B cell (primary cell): ENCODE results near the gene EYS. TPM values are rescaled to one million over a fixed set of nuclear protein-coding genes. Genes with fewer than 3 reads are reported as not detected.

Experiments
- ATAC-seq: fragments of 200-7000 bp; cut with Tn5 transposase; one replicate; pipeline ENCODE4 v1.10.0; 2021; ENCODE audit warnings: low read depth, mild to moderate bottlenecking, moderate number of reproducible peaks, moderate library complexity
- CTCF ChIA-PET: fragments of 350-600 bp; sonication (Branson Sonifier 250); formaldehyde crosslinking; loops from one replicate; lab custom pipeline; 2021; ENCODE audit warnings: antibody characterized with exemption, inconsistent platforms; lab: Charles Lee
- POLR2A ChIA-PET: fragments of 350-600 bp; sonication (Branson Sonifier 250); formaldehyde crosslinking; loops from one replicate; lab custom pipeline; 2021; ENCODE audit warnings: antibody characterized with exemption; lab: Charles Lee
- DNase-seq: peaks from one replicate; pipeline ENCODE4 v3.0.0; 2013
- H2AFZ ChIP-seq: 2 replicates; pipeline ENCODE4 v1.6.1; 2012; ENCODE audit warnings: mild to moderate bottlenecking, low read depth, low read length; ENCODE audit not compliant: insufficient read depth, poor library complexity, severe bottlenecking
- H3K27ac ChIP-seq, 2 donors: 1 replicate in 1 of 2; 2 replicates in 1 of 2; pipeline ENCODE4 v1.5.1; 2012 to 2013; ENCODE audit warnings: low read length in 2 of 2, mild to moderate bottlenecking in 2 of 2, moderate library complexity in 1 of 2
- H3K27me3 ChIP-seq, 4 experiments: fragments of 200-600 bp in 1 of 4; sonication (generic) in 1 of 4; replicated peaks in 1 of 4; 1 replicate in 2 of 4; 2 replicates in 2 of 4; pipeline versions ENCODE4 v1.6.1 to v1.7.0; 2013 to 2016; ENCODE audit warnings: low read length in 3 of 4, mild to moderate bottlenecking in 2 of 4, mixed read lengths in 1 of 4, moderate library complexity in 1 of 4; ENCODE audit not compliant: insufficient read depth in 4 of 4, control insufficient read depth in 3 of 4; ENCODE audit errors: control extremely low read depth in 1 of 4
- H3K36me3 ChIP-seq, 2 experiments: replicated peaks in 1 of 2; 1 replicate in 1 of 2; 2 replicates in 1 of 2; pipeline versions ENCODE4 v1.6.1 to v1.7.1; 2013; ENCODE audit warnings: low read length in 1 of 2; ENCODE audit not compliant: insufficient read depth in 2 of 2, control insufficient read depth in 1 of 2; ENCODE audit errors: control extremely low read depth in 1 of 2, extremely low read depth in 1 of 2
- H3K4me1 ChIP-seq, 2 donors: fragments of 200-600 bp in 1 of 2; sonication (generic) in 1 of 2; 1 replicate in 1 of 2; 2 replicates in 1 of 2; pipeline versions ENCODE4 v1.5.1 to v1.6.1; 2013 to 2017; ENCODE audit warnings: low read length in 2 of 2; ENCODE audit not compliant: control insufficient read depth in 2 of 2, insufficient read depth in 2 of 2
- H3K4me2 ChIP-seq: replicated peaks from 2 replicates; pipeline ENCODE3; 2012; ENCODE audit warnings: mild to moderate bottlenecking, low read depth, low read length; ENCODE audit not compliant: poor library complexity, severe bottlenecking
- H3K4me3 ChIP-seq, 5 experiments: fragments of 200-600 bp in 1 of 5; sonication (generic) in 1 of 5; 1 replicate in 3 of 5; 2 replicates in 2 of 5; pipeline versions ENCODE4 v1.5.1 to v1.7.0; 2011 to 2016; ENCODE audit warnings: low read length in 4 of 5, mild to moderate bottlenecking in 4 of 5, low read depth in 2 of 5, control low read depth in 1 of 5, moderate library complexity in 1 of 5; ENCODE audit not compliant: insufficient read depth in 1 of 5; ENCODE audit errors: control extremely low read depth in 1 of 5, extremely low read depth in 1 of 5
- H3K79me2 ChIP-seq: fragments of 200-600 bp; sonication (generic); one replicate; pipeline ENCODE4 v1.6.0; 2016; ENCODE audit warnings: low read length; ENCODE audit not compliant: control insufficient read depth, insufficient read depth
- H3K9ac ChIP-seq: fragments of 200-600 bp; sonication (generic); 2 replicates; pipeline ENCODE4 v1.6.1; 2017; ENCODE audit warnings: mild to moderate bottlenecking, low read length, moderate library complexity
- H3K9me3 ChIP-seq, 3 donors: one replicate each; pipeline versions ENCODE4 v1.6.1 to v1.7.1; 2013; ENCODE audit warnings: low read length in 2 of 3; ENCODE audit not compliant: control insufficient read depth in 2 of 3, insufficient read depth in 1 of 3; ENCODE audit errors: control extremely low read depth in 1 of 3
- H4K20me1 ChIP-seq: 2 replicates; pipeline ENCODE4 v1.6.0; 2012; ENCODE audit warnings: mild to moderate bottlenecking, low read length; ENCODE audit not compliant: insufficient read depth, control insufficient read depth, poor library complexity, severe bottlenecking
- H3K27ac Mint-ChIP-seq: one replicate; pipeline ENCODE4 v1.8.0; 2021; ENCODE audit warnings: mixed read lengths
- H3K27me3 Mint-ChIP-seq: one replicate; pipeline ENCODE4 v1.8.0; 2021; ENCODE audit warnings: mixed read lengths
- H3K4me1 Mint-ChIP-seq: one replicate; pipeline ENCODE4 v1.8.0; 2021; ENCODE audit warnings: mixed read lengths
- H3K4me3 Mint-ChIP-seq: one replicate; pipeline ENCODE4 v1.8.0; 2021; ENCODE audit warnings: mixed read lengths
- H3K9me3 Mint-ChIP-seq: one replicate; pipeline ENCODE4 v1.8.0; 2022; ENCODE audit warnings: mixed read lengths; ENCODE audit not compliant: insufficient read depth
- CTCF ChIP-seq: fragments of 200-600 bp; IDR thresholded peaks from one replicate; pipeline ENCODE4 v1.8.0; 2022; ENCODE audit warnings: antibody characterized with exemption, mild to moderate bottlenecking
- EZH2 ChIP-seq: IDR thresholded peaks from 2 replicates; pipeline ENCODE4 v1.6.1; 2012; ENCODE audit warnings: borderline replicate concordance, low read depth, mild to moderate bottlenecking, moderate library complexity, low read length; ENCODE audit not compliant: insufficient read depth, poor library complexity, severe bottlenecking
- WGBS: methylation state at CpG from one replicate; pipeline ENCODE4 v1.1.5; 2013; ENCODE audit warnings: missing lambda C conversion rate; ENCODE audit not compliant: insufficient coverage; 5-methylcytosine and 5-hydroxymethylcytosine counted together
- intact Hi-C: fragments of 100-400 bp; cut with micrococcal nuclease; formaldehyde crosslinking; loops from one replicate; pipeline ENCODE4 v1.10.0; 2022
- polyA plus RNA-seq: library from polyadenylated mRNA; depleted of rRNA; stranded (reverse); fragments of >200 nt; gene quantifications from 2 replicates; pipeline ENCODE4 v1.2.3, GENCODE V29; 2012
- total RNA-seq, 2 donors: library from RNA; stranded (reverse); fragments of 120-200 nt in 1 of 2; gene quantifications; 1 replicate in 1 of 2; 2 replicates in 1 of 2; pipeline versions ENCODE4 v1.2.3 to v1.2.4, GENCODE V29; 2013 to 2022

Gene EYS
- total and polyA plus RNA-seq, 2 donors (not counting 1 experiment from before 2014, with no cell fraction given): not detected

- H3K27me3 Mint-ChIP-seq: no peaks in the 10 kb centered on the region
Measured at GRCh38 chr6:65231616-65232015, 475.4 kb downstream of the EYS start.

GRCh38 chr6:65229825-65230224 is 477.2 kb downstream of the EYS start:
- Histone ChIP-seq H3K9me3 (peaks cover 0 to 5% (median 0%) of the 10 kb centered on the region in 3 donors), H3K79me2 (no peaks in the 10 kb centered on the region), H3K36me3 (no peaks in the 10 kb centered on the region), H3K4me3 (no peak overlapping the region), H2AFZ (no peak overlapping the region), H3K9ac (no peak overlapping the region), H3K27me3 (no peaks in the 10 kb centered on the region), H4K20me1 (no peaks in the 10 kb centered on the region), H3K27ac (no peak overlapping the region), H3K4me1 (no peaks in the 10 kb centered on the region), H3K4me2 (no peak overlapping the region)
- no CpG with 5 or more reads among the region's 1 CpG for whole genome bisulfite sequencing
- TF ChIP-seq CTCF (no peak), EZH2 (no peak)
- no peaks in the 10 kb centered on the region for H3K27me3 Mint-ChIP-seq
- ATAC-seq: no peak
- CTCF ChIA-PET: no interaction called here
- no peak overlapping the region for H3K27ac Mint-ChIP-seq
- intact Hi-C loops: no loop called here
- no peak for DNase-seq
- H3K4me1 Mint-ChIP-seq: no peaks in the 10 kb centered on the region
- no peak overlapping the region for H3K4me3 Mint-ChIP-seq
- H3K9me3 Mint-ChIP-seq: peaks cover 10% of the 10 kb centered on the region
- POLR2A ChIA-PET: no interaction called here

More at GRCh38 chr6:65231616-65232015, 475.4 kb downstream of the EYS start:
- intact Hi-C loops: no loop called here
- H3K9me3 ChIP-seq: peaks cover 0 to 2% (median 0%) of the 10 kb centered on the region in 3 donors
- no peaks in the 10 kb centered on the region for H3K4me1 ChIP-seq
- no peak overlapping the region for H3K4me3 ChIP-seq
- no CpG with 5 or more reads among the region's 1 CpG for WGBS
- TF ChIP-seq CTCF: no peak
- no peak for TF ChIP-seq EZH2
- H3K27ac ChIP-seq: no peak overlapping the region
- no peaks in the 10 kb centered on the region for H3K36me3 ChIP-seq
- CTCF ChIA-PET: no interaction called here
- no peak overlapping the region for H3K9ac ChIP-seq
- Mint-ChIP-seq H3K27ac (no peak overlapping the region), H3K4me3 (no peak overlapping the region), H3K4me1 (no peaks in the 10 kb centered on the region), H3K9me3 (peaks cover 13% of the 10 kb centered on the region)
- H4K20me1 ChIP-seq: no peaks in the 10 kb centered on the region
- no peak for ATAC-seq
- no peaks in the 10 kb centered on the region for H3K79me2 ChIP-seq
- no peak overlapping the region for H2AFZ ChIP-seq
- H3K4me2 ChIP-seq: no peak overlapping the region
- DNase-seq: no peak
- POLR2A ChIA-PET: no interaction called here
- H3K27me3 ChIP-seq: no peaks in the 10 kb centered on the region
